Hypothalamus (tissue), 51 donors: ENCODE data around the gene VTI1A.

Experiments used
- DNase-seq, 51 donors: peaks; one replicate each; lab custom pipeline; 2025; lab: John Stamatoyannopoulos, UW

VTI1A gene

DNA sequence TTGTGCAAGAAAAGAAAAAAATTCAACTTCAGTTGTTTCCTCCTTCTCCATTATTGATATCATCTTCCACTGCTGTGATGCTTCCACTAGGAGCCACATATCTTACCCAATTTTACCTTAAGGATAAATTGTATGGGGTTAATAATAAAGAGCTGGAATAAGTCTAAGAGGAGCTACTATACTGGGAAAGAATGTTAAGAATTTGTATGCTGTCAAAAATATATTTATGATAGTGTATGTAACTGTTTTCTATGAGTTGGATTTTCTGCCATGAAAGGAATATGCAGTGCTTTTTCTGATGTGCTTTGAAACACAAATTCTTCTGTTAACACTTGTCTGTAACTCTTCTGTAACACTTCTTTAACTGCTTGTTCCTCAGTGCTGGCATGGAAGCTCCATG, 219.1 kb downstream of the VTI1A start:
- no peak for DNase-seq

DNA sequence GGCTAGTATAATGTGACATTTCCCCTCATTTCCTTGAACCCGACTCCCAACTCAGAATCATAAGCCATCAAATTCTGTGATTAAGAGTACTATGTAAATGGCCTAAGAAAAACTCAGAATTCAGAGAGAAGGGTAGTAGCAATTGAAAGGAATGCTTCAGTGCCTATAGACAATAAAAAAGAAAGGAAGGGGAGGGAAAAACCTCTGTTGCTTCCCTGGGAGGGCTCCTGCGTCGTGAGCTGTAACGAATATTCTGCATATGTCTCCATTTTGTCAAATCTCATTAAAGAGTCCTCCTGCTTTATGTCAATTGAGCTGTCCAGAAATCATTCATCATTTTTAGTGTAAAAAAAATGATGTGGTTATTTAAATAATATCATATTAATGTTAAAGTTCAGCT, 223.0 kb downstream of the VTI1A start:
- no peak for DNase-seq

DNA sequence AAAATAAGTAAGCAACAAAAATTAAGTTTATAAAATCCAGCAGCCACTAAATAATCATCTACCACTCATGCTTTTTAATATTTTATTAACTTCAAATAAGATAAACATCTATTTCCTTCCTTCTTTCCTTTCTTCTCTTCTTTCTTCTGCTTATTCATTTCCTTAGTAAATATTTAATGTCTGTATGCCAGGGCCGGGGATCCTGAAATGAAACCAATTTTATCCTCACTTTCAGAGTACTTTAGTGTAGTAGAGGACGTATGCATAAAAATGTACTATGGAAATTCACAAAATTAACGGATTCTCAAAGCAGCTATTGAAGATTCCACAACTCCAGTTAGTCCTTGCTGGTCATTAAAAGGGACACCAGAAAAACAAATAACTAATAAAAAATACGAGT, 224.7 kb downstream of the VTI1A start:
- DNase-seq = no peak

DNA sequence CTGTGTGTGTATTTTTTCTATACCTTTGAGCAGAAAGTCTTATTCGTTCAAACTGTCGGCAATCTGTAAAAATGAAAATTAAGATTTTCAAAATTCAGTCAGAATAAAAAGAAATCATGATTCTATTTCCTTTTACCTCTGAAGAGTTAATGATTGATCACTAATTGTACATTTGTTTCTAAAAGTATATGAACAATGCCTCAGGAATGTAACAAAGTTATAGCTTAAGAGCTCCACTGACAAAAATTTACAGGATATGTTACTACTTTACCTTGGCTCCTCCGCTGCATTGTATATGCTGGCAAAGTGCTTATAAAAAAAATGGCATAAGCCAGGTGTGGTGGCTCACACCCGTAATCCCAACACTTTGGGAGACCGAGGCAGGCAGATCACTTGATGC, 225.7 kb downstream of the VTI1A start:
- no peak for DNase-seq

DNA sequence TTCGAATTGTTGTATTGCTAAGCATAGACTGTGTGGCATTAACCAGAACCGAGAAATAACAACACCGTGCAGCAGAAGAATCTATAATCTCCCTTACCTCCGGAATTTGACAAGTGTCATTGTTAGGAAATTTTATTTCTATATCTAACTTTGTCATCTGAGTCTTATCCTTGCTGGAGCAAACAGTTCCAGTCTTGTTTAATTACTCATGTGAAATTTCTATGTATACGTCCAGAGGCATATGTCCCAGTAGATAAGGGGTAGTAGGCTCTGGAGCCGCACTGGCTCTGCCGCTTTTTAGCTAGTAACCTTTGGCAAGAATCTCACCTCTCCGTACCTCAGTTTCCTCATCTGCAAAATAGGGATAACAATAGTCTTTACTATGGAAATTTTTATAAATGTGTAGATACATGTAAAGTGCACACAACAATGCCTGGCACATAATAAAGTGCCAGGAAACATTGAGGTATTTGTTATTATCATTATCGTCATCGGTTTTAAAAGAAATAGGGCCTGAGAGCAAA, 228.6 kb downstream of the VTI1A start:
- no peak for DNase-seq

DNA sequence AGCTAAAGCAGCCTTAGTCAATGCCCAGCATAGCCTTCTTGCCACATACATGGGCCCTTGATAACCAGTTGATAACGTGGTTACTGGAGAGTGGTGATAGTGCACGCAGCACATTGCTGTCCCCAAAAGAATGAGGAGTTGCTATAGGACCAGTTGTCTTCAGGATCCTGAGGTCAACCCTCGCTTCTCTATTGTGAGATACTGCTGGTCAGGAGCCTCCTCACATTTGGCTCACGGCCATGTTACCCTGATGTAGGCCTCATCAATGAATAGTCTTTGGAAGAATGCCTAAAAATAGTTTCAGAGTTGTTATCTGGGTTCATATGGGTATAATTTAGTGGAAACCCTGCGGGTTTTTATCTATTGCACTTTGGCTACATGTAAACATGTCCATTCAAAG, 230.7 kb downstream of the VTI1A start:
- DNase-seq = no peak

DNA sequence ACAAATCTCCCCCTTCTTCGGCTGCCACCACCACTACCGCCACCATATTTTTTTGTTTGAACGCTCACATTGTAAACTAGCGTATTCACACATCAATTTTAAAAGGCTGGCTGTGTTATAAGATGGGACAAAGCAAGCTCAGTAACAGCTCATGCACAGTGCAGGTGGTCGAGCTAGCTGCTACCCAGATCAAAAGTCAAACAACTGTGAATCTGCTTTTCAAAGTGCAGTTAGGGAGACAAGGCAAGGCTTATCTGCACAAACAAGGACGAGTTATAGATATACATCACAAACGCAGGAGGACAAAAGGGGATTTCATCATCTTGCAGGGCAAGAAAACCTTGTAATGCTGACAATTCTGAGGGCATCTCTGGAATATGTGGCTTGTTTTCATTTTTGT, 231.6 kb downstream of the VTI1A start:
- DNase-seq = peak in 3 of 51 donors; percentile 4 to 14 (median 6)

DNA sequence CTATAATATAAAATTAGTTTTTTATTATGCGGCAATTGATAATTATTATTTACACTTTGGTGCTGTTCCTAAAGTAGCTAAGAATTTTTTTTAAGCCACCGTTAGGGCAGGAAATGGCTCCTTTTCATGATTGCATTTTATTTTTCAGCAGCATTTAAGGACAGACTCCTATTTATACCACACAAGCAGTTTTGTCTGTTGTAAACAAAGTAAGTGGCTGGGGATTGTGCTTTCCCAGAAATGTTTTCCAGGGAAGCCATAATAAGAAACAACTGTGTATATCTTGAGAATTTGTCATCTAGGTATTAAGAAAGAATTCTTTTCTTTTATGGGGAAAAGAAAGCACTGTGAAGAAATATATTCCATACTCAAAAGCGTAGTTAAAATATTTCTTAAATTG, 232.0 kb downstream of the VTI1A start:
- DNase-seq = no peak

DNA sequence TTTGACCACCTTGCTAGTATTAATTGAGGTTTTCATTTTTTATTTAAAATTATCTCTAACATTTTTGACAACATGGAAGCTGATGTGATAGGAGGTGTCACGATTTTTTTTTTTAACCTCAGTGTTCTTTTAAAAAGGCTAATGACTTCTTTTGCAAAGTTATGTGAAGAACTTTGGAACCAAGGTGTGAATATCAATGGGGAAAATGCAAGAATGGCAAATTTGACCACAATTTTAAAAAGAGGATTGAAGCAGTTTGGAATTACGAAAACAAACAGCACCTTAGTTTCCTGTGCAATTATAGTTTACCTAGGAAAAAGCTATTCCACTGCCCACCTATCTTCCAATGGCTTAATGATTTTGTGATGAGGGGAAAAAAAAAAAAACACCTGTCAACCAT, 232.4 kb downstream of the VTI1A start:
- DNase-seq = no peak

DNA sequence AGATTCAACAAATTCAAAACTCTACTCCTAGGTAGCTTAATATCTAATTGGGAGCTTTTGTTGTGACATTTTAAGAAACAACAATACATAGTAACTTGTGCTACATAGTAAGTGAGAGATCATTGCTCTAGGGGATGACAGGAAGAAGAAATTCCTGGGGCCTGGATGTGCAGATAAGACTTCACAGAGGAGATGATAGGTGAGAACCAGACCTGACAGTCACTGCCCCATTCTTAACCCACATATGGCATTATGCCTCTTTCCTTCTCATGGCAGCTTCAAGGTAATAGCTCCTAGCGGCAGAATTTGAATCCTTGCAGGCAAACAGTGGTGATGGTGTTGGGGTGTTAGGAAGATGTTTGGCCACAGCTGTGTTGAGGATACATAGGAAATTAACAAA, 233.6 kb downstream of the VTI1A start:
- DNase-seq = no peak

DNA sequence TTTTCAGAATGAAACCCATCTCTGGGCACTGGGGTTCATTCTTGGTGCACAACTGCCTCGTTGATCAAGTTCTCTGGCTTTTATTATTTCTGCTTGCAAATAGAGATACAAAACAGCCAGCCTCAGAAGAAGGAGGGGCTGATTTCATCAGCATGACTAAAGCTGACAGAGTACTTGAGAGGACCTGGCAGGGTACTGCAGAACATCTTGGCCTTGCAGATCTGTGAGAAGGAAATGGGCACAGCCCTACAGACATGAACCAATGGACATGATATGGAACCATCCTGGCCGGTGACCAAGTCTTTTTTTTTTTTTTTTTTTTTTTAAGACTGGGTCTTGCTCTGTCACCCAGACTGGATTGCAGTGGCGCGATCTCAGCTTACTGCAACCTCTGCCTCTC, 240.6 kb downstream of the VTI1A start:
- no peak for DNase-seq

DNA sequence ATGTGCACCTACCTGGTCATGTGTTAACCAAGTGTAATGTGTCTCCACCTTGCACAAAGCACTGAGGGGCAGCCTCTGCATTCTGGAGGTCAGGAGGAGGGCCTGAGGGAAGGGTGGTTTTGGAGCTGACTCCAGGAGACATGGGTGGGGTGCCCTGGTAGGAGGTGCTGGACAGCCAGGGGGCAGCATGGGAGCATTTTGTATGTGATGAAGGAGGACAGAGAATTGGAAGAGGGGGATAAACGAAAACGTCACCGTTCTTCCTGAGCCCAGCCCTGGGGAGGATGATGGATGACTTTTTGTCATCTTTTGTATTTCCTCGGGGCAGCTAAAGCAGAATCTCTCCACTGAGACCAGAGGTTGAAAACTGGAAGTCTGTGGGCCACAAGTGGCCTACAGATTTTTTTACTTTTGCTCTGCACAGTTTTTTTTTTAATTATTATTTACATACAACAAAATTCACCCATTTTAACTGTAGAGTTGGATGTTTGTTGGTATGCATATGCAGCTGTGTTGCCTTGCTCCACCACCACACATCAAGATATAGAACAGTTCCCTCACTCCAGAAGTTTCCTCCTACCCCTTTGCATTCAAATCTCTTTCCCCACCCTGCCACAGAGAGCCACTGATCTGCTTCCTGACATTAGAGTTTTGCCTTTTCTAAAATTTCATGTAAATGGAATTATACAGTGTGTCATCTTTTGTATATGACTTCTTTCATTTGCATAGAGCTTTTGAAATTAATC, 242.5 kb downstream of the VTI1A start:
- peak in 2 of 51 donors; percentile 3 to 5 for DNase-seq

DNA sequence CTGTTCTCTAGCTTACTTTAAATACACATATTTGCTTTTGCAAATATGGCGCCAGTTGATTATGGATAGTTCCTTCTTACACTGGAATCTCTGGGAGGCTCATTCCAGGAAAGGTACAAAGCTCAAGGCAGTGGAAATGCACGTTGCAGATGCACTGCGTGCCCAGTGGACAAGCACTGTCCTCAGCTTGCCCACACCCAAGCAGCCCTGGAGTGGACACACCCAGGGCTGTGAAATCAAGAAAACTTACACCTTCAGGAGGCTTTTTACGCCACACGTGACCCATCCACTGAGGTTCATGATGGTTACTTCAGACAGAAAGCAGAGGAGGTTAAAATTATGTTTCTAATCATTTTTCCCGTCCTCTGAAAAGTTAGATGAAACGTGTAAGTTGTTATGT, 248.5 kb downstream of the VTI1A start:
- no peak for DNase-seq

DNA sequence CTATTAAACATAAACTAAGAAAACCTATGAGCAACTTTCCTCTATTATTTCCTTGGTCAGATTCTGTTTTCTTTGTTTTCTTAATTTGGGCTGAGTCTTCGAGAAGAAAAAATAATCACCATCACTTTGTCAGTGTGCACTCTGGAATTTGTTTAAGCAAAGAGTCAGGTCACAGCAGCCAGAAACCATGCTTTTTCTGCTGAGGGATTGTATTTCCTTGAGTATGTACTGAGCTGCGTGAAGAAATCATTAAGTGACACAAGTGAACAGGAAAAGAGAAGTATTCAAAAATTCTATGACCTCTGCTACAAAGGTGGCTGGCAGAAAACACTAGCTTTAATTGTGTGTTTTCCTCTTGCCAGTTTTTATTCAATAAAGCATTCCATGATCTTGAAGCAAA, 249.6 kb downstream of the VTI1A start:
- no peak for DNase-seq

DNA sequence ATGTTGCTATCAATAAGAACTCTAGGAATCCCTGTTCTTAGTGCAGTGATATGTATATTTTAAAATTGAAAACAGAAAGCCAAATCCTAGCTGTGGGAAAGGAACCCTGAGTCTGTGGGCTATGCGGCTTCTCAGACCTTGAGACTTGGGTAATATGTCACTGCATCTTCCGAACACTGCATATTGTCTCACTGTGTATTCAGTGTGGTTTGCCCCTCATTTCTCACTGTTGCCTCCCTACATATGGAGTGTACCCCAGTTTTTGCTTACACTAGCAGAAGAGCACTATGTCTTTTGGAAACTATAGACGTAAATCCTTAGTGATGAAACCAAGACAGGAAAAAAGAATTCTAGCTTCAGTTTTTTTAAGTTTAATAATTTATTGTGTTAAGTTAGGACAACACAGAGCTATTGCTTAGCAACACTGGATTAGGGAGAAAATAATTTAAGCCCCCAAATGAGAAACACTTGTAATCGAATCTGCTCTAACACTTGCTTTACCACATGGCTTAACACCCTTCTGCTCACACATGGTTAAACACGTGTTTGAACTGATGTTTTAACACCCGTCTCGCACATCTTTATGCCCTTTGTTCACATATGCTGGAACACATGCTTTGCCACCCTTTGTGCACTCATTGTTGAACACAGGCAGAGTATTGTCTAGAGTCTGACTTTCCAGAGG, 251.3 kb downstream of the VTI1A start:
- DNase-seq = no peak

DNA sequence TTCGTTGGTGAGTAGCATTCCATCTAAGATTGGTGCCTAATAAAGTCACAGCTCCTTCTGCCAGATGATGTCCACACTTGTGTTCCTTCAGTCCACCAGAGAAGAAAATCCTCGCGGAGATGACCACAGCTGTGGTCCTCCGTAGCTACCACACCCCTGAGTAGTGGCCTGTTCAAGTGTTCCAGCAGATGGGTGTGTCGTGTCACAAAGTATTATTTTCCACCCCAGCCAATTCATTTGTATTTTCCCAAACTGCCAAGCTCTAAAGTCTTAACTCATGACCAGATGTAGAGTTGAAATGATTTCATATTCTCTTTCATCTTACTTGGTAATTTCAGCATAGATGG, 251.8 kb downstream of the VTI1A start:
- DNase-seq = no peak

DNA sequence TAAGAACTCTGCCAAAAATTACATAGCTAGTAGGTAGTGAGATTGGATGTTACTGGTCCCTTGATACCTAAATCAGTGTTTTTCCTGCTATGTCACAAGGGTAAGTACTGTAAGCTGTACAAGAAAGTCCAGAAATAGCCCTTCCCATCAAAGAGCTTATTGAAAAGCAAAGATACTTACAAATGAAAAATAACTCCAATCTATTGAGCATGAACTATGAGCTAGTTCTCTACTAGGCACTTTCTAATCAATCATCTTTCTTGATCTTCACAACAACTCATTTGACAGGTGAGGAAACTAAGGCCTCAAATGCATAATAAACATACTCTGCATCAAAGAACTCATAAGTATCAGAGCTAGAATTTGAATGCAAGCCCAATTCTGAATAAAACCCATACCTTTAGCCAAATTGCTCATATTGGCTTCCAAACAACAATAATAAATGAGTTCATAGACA, 253.2 kb downstream of the VTI1A start:
- no peak for DNase-seq

DNA sequence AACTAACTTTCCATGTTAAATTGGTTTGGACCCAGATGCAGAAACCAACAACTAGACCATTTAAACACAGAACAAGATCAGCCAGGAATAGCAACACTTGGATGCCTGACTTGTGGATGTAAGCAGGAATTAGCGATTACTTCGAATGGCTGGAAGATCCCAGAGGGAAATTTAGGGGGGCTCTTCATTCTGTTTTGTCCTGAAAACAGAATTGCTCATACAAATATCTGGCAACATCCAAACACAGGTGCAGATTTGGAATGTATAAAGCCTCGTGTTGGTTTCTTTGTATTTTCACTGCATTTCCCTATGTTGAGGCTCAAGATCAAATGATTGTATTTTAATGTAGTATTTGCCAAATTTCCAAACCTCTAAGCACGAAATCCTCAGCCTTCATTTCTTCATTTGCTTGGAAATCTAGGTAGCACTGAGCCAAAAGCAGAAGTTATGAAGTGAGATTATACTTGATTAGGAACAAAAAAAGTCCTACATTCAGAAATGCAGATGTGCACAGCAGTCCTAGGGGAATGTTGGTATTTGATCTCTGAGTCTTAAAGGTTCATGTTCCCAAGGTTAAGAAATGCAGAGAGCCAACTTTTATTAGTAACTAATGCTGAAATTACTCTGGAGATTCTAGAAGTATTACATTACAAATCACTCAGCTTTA, 254.3 kb downstream of the VTI1A start:
- no peak for DNase-seq

DNA sequence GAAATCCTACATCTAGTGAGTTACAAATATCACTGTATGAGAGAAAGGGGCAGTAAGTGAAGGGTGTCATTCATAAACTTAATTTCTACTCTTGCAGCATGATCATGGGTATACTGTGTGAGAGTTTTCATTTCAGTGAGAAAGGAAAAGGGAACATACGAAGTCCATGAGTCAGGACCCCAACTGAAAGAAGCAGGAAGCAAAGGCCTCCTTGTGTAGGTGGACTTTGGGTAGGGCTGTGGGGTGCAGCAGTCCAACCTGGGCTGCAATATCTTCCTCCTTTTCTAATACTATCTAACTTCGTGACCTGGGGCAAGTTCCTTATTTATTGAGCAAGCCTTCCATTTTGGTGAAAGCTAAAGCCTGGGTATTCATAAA, 254.9 kb downstream of the VTI1A start:
- no peak for DNase-seq

DNA sequence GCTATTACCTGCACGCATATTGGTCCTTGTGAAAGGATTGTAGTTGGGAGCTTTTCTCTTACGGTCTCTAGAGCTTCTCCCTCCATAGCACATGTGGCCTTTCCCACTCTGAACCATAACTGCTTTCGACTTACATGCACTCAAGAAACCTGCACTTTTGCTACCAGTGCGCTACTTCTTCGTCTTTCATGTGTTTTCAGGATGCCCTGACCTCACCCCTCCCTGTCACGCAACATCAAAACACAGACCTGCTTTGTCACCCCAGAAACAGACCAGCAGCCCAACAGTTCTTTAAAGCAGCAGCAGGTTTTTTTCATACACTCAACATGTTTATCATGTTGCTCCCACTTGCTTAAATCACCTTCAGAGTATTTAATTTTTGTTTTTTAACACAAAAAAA, 259.6 kb downstream of the VTI1A start:
- no peak for DNase-seq

DNA sequence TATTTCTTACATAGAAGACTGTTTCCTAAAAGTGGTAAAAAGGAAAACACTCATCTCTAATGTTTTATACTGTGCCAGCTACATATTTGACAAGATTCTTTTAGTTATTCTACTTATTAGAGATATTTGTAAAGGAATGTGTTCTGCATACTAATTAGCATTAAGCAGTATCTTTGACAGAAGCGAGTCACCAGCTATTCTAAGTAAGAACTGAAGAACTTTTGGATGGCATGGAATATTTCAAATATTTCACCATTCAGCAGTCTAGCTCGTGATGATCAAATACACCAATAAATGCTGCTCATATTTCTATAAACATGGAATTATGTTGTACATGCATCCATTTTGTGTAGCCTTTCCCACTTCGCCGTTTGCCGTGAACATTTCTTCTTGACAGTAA, 261.4 kb downstream of the VTI1A start:
- no peak for DNase-seq

DNA sequence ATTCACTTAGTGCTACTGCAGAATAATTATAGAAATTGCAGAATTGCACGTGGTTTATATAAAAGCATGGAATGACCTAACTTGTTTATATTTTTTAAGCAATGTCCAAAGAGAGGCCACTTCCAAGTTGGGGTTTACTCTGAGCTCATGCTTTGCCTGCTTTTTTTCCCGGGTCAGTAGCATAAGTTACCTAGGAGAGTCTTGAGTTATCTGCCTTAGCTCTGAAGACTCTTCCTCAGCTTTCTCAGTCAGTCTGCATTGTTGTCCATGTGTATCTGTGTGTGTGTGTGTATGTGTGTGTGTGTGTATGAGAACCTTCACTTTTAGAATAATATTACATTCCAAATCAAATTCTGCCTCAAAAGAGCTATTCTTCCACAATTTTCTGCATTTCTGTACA, 263.5 kb downstream of the VTI1A start:
- no peak for DNase-seq
